AG04450 (cell line): ENCODE data around the gene FCHSD2. TPM values are rescaled to one million over a fixed set of nuclear protein-coding genes. Genes with fewer than 3 reads are reported as not detected.

ENCODE experiments used
- CTCF ChIA-PET: fragments of 300-600, 350-600 bp; formaldehyde crosslinking; extraction: SDS; loops from one replicate; lab custom pipeline; 2022; ENCODE audit warnings: antibody characterized with exemption, inconsistent platforms; lab: Charles Lee
- POLR2A ChIA-PET: fragments of 350-600 bp; formaldehyde crosslinking; extraction: SDS; loops from one replicate; lab custom pipeline; 2021; ENCODE audit warnings: antibody characterized with exemption, inconsistent platforms; lab: Yijun Ruan, JAX
- DNase-seq: peaks from one replicate; pipeline ENCODE4 v3.0.0-alpha.2; 2011; ENCODE audit warnings: low read depth, low spot score
- H3K27ac ChIP-seq: one replicate; pipeline ENCODE4 v1.5.1; 2012; ENCODE audit warnings: low read depth, low read length, control low read depth
- H3K27me3 ChIP-seq: one replicate; pipeline ENCODE4 v1.6.0; 2012; ENCODE audit warnings: low read length; ENCODE audit not compliant: control insufficient read depth, insufficient read depth
- H3K4me3 ChIP-seq: 2 replicates; pipeline ENCODE4 v1.5.1; 2011; ENCODE audit warnings: mild to moderate bottlenecking, low read depth, low read length, control low read depth
- H3K9me3 ChIP-seq: 2 replicates; pipeline ENCODE4 v1.5.1; 2012; ENCODE audit warnings: low read length; ENCODE audit not compliant: control insufficient read depth, insufficient read depth
- CTCF ChIP-seq: IDR thresholded peaks from 2 replicates; pipeline ENCODE4 v1.5.1; 2011; ENCODE audit warnings: low read depth, low read length, control low read depth, inconsistent platforms
- polyA plus RNA-seq: library from polyadenylated mRNA; depleted of rRNA; stranded (reverse); fragments of >200 nt; gene quantifications from 2 replicates; pipeline ENCODE4 v1.2.3, GENCODE V29; 2011

Gene FCHSD2
- polyA plus RNA-seq, 1 experiment = 24.7 TPM

GRCh38 chr11:73117071-73117470, 25.0 kb downstream of the FCHSD2 start:
- ChIA-PET CTCF (interaction anchor here (1.0 kb wide), 1 partner anchor 26 kb away, joined by 4 read pairs; no protein-coding TSS in a partner anchor), POLR2A (no interaction called here)
- H3K27me3 ChIP-seq = no peaks in the 10 kb centered on the region
- no peak overlapping the region for H3K4me3 ChIP-seq
- H3K9me3 ChIP-seq = no peaks in the 10 kb centered on the region
- no peak for DNase-seq
- no peak for TF ChIP-seq CTCF
- H3K27ac ChIP-seq = no peak overlapping the region

DNA sequence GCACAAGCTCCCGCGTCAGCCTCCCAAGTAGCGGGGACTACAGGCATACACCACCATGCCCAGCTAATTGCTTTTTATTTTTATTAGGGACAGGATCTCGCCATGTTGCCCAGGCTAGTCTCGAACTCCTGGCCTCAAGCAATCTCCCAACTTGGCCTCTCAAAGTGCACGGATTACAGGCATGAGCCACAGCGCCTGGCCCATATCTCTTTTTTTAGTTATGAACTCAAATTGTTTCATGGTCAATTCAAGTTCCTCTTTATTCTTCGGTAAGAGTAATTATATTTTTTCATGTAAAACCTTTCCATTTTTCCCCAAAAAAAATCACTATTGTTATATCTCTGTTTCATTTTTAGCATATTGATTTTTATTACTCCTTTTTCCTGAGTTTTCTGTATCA, 25.5 kb downstream of the FCHSD2 start:
- no peak overlapping the region for H3K4me3 ChIP-seq
- no peak for DNase-seq
- TF ChIP-seq CTCF = no peak
- POLR2A ChIA-PET = no interaction called here
- H3K27ac ChIP-seq = no peak overlapping the region
- no peaks in the 10 kb centered on the region for H3K9me3 ChIP-seq
- H3K27me3 ChIP-seq = no peaks in the 10 kb centered on the region
- CTCF ChIA-PET = interaction anchor here (1.0 kb wide), 1 partner anchor 26 kb away, joined by 4 read pairs; no protein-coding TSS in a partner anchor

DNA sequence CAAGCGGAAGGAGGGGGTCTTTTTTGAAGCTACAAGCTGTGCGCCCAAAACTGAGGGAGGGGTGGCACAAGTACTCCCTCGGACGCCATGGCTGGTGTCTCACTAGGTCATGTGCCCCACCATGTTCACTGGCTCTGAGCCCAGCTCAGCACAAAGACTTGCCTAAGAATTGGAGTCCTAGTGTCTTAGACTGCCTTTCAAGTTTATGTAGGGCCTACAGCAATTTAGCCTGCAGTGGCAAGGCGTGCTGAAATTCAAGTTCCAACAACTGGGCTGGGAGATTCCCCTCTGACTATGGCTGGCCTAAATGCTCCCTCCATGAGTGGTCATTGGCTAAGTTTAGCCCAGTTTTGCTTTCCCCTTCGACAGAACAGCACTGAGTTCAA, 27.3 kb downstream of the FCHSD2 start:
- ChIA-PET CTCF (interaction anchor here (1.5 kb wide), 1 partner anchor 10 kb away, joined by 3 read pairs; no protein-coding TSS in a partner anchor), POLR2A (no interaction called here)
- Histone ChIP-seq H3K9me3 (no peaks in the 10 kb centered on the region), H3K4me3 (no peak overlapping the region), H3K27ac (no peak overlapping the region), H3K27me3 (no peaks in the 10 kb centered on the region)
- TF ChIP-seq CTCF = no peak
- DNase-seq = no peak

GRCh38 chr11:73114110-73114834, 27.8 kb downstream of the FCHSD2 start:
- POLR2A ChIA-PET = no interaction called here
- CTCF ChIA-PET = interaction anchor here (1.5 kb wide), 1 partner anchor 11 kb away, joined by 3 read pairs; no protein-coding TSS in a partner anchor

More at GRCh38 chr11:73114110-73114834, 27.8 kb downstream of the FCHSD2 start:
- Histone ChIP-seq H3K9me3 (no peaks in the 10 kb centered on the region), H3K27me3 (no peaks in the 10 kb centered on the region), H3K27ac (no peak overlapping the region), H3K4me3 (no peak overlapping the region)
- TF ChIP-seq CTCF = no peak
- DNase-seq = no peak
